RPMI8226 (cell line): ENCODE results near the gene HLA-DOA.

Source experiments
- DNase-seq: peaks from one replicate; pipeline ENCODE4 v3.0.0-alpha.2; 2015

HLA-DOA gene

DNA sequence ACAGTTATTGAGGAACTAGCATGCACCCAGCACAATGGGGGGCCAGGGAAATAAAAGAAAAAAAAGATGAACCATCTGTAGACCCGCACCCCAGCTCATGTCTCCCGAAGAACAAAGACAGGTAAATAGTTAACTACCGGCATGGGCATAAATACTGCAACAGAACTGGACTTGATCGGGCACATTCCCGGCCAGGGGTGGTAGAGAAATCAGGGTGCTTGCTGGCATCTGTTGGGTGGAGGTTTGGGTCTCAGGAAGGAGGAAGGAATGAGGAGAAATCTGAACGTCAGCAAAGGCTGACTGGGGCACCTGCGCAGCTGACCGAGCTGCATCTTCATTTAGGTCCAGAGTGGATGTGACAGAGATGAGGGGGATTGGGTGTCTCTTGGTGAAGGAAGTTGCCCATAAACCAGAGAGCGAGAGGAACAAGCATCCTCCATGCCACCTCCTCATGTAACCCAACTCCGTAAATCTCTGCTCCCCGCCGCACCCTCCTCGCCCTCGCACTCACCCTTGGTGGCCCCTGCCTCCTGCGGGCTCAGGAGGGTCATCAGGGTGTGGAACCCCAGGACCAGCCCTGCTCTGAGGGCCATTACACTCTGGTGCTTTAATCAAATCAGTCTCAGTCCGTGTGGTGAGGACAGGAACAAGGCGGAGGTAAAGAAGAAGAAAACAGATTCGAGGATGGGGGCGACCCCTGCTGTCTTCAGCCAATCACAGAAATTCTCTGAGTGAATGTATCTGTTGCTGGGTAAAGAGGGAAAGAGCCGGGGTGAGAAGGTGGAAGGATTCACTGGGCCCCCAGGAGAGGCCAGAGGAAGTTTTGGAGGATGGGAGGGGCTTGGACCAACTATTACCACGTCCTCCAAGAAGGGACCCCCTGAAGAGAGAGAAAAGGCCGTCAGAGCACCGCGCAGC is at the start of gene HLA-DOA:
TSS of gene HLA-DOA (minus strand) at position 648 of the 918 bp plus-strand sequence.
- no peak for DNase-seq

DNA sequence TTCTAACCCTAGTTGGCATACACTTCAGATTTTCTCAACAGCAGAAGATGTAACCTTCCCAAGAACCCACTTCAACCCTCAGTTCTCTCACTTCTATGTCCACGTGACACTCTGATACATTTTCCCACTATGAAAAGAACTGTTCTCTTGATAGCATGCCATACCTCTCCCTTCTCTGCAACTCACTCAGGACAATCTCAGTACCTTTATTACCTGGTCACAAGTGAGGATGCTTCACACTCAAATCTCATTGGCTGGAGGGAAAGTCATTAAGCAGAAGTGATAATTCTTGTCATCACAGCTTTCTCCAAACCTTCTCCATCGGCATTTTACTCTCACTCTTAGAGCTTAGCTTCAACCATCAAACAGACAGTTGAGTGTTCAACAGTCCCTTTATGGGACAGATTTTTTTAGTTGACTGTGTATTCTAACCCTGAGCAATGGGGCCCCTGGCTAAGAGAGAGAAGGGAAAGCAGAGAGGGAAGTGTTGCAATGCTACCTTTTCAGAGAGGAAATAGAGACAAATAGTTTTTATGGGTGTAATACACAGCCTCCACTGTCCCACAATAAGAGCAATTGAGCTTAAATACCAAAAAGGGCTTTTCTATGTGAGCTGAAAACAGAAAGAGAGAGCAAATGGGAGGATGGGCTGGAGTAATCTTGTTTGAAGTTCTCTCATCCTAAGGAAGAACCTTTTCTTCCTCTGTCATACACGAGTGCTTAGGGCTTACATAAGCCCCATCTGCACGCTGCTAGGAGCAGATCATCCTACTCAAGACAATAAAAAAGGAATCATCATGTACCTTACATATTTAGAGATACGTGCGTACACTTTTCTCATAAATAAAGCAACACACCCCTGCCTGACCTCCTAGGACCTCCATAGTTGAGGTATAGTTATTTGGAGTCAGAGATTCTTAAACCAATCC is 48.1 kb upstream of the HLA-DOA start:
- DNase-seq, result no peak

DNA sequence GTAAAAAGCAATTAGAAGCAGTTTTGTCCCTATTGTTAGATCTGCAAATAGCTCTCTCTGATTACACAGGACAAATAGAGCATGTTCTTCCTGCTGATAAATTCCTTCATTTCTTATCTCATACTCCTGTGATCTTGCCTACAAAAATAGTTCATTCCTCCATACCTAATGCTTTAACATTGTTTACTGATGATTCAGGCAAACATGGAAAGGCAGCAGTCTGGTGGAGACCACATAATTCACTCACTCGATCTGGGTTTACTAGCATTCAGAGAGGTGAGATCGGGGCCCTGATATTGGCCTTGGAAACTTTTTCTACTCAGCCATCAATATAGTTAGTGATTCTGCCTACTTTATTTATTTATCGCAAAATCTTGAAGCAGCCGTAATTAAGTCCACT is 43.8 kb upstream of the HLA-DOA start:
- DNase-seq, result no peak

DNA sequence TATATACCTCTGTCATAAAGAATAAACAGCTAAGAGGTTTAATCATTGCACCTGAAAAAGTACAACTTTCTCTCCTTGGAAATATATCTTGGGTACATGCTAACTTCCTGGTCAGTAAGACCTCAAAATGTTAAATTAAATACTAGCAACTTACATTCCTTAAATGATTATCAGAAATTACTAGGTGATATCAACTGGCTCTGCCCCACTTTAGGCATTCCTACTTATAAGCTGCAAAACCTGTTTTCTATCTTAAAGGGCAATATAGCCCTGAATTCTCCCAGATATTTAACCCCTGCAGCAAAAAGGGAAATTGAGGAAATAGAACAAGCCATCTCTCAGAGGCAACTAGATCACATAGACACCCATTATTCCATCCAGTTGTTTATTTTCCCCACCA is 43.2 kb upstream of the HLA-DOA start:
- no peak for DNase-seq

DNA sequence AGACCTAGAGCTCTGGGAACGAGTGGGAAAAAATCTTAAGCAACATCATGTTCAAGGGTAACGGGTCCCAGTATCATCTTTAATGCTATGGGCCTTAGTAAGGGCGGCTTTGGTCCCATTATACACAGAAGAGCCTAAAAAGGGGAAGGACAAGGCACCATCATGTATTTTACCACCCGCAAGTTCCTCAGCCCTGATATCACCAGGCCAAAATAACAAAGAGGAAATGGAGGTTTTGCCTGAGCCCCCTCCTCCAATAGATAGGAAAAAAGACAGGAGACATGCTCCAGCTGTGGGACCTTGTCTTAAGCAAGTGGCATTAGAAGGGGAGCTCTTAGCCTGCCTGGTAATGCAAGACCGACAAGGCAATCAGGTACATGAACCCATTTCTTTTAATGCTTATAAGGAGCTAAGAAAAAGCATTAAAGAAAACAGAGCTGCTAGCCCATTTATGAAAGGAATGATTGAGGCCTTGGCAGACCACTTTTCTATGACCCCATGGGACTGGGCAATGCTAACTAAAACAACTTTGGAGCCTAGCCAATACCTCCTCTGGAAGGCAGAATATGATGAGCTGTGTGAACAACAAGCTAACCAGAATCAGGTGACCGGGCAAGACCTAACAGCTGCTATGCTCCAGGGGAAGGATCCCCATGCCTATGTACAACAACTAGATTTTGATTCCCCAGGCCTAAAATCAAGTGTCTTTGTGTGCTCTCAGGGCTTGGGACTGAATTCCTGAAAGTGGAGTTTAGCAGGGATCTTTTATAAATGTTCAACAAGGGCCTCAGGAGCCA is 40.8 kb upstream of the HLA-DOA start:
- DNase-seq, result no peak

DNA sequence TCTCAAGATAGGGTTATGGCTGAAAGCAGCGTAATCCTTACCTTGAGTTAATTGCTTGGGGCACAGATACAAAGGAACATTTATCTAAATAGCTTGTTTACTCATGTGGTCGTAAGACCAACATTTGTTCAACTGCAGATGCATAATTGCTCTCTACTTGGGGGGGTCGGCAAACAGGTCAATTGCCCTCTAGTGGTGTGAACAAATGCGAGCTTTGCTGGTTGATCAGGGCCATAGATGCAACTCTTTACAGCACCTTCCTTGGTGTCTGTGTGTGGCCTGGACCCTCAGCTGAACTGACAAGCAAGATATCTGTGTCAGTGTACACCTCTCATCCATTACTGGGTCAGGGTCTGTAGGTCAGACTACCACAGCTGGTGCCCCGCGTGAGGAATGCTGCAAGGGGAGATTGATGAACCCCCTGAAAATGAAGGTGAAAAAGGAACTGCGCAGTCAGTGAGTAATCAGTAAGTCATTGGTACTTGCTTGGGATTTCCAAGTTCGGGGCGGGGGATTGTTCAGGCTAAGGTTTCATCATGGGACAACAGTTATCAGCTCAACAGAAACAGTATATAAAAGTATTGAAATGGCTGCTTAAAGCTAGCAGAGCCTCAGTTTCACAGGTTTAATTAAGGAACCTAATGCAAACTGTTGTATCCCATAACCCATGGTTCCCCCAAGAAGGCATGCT is 40.1 kb upstream of the HLA-DOA start:
- DNase-seq, result no peak

DNA sequence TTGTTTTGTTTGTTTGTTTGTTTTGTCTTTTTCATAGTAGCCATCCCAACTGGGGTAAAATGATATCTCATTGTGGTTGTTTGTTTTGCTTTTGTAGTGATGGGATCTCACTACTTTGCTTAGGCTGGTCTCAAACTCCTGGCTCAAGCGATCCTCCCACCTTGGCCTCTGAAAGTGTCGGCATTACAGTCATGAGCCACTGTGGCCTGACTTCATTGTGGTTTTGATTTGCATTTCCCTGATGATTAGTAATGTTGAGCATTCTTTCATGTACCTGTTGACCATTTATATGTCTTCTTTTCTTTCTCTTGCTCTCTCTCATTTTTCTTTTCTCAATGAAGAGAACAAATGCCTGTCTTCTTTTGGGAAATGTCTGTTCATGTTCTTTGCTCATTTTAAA is 30.8 kb upstream of the HLA-DOA start:
- DNase-seq, result no peak

DNA sequence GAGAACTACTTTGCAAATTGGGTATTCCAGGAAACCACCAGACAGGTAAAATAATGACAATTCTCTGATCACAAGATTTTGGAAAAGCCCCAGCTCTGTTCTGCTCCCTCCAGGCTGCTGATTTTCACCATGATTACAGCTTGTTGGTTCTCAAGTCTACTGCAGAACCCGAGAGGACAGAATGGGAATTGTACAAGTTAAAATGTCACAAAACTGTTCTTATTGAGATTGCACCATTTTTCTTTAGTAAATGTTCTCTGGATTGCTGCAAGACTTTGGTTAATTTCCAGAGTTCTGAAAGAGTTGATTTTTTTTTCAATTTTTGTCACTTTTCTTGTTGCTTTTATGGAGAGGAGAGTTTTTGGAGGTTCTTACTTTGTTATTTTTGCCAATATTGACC is 27.1 kb upstream of the HLA-DOA start:
- DNase-seq, result no peak

DNA sequence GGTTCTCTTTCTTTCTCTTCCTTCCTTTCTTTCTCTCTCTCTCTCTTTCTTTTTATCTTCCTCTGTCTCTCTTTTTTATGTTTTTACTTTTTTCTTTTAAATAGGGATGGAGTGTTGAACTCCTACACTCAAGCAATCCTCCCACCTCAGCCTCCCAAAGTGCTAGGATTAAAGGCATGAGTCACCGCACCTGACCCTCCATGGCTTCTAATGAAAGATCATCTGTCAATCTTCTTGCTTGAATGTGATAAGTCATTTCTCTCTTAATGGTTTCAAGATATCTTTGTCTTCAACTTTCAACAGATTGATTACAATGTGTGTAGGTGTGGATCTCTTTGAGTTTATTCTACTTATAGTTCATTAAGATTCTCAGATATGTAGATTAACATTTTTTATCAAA is 25.2 kb upstream of the HLA-DOA start:
- DNase-seq, result no peak

DNA sequence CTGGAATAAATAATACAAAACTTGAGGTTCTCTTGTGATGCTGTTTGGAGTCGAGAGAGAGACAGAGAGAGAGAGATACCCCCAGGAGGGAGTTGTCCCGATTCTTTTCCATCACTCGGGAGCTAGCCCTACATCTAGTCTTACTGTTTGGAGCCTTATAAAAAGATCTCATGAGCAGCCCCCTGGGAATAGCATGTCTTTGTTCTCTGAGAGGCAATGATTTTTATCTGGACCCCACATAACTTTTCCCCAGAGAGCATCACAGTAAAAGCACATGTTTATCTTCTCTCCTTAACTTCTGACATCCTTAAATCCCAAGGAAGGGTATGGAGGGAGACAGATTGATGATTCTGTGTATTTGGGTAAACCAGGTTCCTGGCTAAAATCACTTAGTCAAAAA is 20.9 kb upstream of the HLA-DOA start:
- no peak for DNase-seq

DNA sequence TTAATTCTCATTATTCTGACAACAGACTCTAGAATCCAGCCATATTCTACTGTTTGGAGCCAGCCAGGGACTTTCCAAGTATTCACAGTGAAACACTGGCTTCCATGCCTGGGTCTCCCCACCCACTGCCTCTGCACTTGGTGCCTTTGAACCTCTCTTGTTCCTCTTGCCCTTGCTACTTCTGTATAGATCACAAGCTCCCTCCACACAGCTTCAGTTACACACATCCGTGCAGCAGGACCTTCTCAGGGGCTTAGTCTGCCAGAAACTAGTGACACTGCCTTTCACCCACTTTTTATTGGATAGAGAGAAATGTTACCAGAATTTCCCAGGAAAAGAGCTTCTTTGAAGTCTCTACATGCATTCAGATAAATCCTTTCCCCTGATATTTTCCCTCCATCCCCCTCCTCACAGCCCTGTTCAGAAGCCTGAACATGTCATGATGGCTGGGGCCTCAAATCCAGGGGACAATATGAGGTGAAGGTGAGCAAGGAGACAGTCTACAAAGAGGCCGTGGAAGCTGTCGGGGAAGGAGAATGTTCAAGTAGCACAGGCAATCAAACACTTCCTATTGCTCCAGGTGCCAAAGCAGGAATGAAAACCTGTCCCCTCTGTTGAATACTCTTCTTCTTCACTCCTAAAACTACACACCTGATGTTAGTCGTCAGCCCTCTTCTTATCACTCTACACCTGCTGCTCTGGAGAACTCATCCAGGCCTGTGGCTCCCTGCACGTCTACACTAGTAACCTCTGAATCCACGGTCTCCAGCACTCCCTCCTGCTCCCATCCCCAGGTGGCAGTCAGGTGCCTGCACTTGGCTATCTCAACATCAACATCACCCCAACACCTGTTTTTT is 20.2 kb upstream of the HLA-DOA start:
- no peak for DNase-seq

DNA sequence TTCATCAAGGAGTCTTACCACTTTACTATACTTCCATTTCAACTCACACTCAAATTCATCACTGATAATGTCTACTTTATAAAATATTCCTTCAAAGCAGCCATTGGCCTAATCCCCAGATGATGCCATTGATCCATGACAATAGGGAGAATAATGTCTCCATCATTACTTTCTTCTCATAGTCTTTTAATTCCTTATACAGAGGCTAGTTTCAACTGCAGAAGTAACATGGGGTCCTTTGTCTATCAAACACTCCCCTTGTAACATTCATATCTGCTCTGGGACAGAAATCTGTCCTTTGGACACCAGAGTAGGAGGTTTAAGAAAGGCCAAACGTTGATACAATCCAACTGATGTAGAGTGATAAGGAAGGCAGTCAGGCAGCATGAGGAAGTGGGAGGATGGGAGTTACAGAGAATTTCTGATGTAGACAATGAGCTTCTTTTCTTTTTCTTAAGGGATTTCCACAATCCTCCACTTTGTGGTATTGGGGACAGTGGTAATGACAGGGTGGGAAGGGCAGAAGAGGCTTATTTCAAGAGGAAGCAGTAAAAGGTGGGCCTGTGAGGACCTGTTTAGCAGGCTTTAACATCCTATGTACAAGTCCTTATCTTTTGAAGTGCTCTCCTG is 18.9 kb upstream of the HLA-DOA start:
- DNase-seq, result no peak

DNA sequence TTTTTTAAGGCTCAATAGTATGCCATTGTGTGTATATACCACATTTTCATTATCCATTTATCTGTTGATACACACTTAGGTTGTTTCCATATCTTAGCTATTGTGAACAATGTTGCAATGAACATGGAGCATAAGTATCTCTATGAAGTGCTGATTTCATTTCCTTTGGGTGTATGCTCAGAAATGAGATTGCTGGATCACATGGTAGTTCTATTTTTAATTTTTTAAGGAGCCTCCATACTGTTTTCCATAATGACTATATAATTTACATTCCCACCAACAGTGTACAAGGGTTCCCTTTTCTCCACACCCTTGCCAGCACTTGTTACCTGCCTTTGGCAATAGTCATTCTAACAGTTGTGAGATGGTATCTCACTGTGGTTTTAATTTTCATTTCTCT is 15.1 kb upstream of the HLA-DOA start:
- DNase-seq, result no peak

DNA sequence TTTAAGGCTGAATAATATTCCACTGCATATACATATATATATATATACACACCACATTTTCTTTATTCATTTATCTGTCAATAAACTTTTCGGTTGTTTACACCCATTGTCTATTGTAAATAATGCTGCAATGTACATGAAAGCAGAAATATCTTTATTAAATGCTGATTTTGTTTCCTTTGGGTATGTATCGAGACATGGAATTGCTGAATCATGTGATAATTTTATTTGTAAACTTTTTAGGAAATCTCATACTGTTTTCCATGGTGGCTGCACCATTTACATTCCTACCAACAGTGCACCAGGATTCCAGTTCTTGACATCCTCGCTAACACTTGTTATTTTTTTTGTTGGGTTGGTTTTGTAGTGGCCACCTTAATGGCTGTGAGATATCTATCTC is 14.1 kb upstream of the HLA-DOA start:
- DNase-seq, result no peak

DNA sequence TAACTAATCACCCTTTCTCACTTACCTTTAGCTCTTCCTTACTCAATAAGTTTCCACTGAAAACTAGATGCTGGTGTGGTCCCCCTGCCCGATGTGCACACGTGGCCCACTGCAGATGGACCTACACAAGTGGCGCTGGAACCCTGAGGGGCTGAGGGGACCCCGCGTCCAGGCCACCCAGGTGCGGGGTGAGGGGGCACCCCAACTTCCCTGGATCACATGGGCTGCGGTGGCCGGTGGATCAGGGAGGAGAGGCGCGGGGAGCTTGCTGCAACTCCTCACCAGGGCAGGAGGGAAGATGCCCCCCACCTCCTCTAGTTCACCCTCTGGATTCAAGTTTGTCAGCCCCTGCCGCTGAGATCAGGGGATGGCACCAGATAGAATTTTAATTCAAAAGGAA is 12.5 kb upstream of the HLA-DOA start:
- DNase-seq, result no peak

DNA sequence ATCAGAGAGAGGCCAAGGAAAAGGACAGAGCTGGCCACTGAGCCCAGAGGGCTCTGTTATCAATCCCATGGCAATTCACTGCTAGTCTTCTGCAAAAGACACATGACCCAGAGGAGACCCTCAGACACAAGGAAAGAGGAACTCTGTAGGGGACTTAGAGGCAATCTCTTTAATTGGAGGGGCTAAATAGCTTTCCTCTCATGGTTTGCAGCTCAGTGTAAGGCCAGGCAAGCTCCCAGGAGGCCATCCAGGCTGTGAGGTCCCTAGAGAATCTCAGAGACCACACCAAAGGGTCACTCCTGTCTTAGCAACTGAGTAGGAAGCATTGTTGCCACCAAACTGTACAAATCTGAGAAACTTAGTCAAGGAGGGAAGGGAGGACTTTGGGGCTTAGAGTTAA is 10.0 kb upstream of the HLA-DOA start:
- no peak for DNase-seq

DNA sequence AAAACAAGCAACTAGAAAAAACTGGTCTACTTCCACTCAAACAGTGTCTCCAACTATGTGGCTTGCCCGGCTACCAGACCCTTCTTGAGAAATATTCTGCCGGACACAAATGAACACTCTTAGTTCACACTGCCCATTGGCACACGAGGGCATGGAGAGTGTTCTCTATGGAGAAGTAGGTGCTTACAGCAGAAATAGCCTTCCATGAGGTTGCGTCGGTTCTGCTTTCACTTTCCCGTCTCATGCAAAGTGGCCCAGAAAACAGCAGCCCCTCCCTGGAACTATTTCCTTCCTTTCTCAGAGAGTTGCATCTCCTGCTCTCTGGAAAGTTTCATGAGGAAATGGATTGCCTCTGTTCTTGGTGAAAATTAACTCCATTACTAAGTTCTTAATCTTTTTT is 9.5 kb upstream of the HLA-DOA start:
- peak; percentile 63 for DNase-seq

DNA sequence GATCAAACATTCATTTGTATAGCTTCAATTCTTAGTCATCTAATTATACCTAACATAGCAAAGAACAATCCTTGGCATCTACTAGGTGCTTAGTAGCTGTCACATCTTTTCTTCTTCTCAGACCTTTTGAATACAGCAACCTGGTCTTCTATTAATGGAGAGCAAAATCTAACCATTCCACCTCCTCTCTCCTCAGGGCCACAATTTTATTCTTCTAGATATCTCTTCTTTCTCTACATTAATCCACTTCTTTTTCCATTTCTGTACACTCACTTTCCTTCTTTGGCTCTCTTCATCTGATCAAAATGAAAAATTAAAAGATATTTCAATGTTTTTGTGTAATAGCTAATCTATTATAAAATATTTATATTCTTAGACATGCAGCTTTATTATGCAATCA is 9.0 kb upstream of the HLA-DOA start:
- DNase-seq, result no peak

DNA sequence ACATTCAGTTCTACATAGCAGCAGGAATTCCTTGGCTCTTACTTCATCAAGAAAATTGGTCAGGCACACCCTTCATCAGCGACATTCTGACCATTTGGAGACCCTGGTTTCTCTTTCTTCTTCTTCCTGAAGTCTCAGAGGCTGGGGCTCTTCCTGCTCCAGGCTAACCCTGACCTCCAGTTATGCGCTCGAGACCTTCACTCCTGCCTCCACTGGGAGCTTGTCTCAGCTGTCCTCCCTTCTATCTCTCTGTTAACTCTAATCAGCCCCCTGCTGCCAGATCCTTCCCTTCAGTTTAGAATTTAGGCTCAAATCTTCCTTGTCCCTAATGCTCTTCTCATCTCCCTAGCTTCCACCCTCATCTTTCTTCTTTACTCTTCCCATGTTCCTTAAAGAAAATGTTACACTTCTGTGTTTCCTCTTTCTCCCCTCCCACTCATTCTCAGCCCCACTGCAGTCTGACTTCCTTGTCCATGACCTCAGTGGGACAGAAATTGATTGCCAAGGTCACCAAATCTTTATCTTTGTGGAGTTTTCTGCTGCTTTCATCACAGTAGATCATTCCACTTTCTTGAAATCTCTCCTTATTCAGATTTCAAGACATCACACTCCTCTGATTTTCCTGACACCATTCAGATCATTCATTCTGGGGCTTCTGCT is 8.4 kb upstream of the HLA-DOA start:
- no peak for DNase-seq

DNA sequence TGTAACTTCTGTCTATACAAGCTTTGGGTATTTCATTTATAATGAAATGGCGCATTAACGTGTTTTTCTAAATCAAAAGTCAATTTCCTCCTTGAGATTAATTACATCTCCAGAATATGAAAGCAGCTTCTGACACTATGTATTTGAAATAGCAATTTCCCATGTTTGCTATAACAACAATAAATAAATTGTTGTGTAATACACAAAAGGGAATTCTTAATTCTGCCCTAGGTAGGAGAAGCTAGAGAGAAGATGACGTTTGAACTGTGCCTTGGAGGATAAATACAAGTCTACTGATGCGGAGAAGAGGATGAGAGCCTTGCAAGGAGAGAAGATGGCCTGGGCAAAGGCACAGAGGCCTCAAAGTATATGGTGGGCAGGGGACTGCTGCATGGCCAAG is 7.6 kb upstream of the HLA-DOA start:
- DNase-seq, result no peak
